Esophagus squamous epithelium (tissue), 4 donors: ENCODE data around the gene ITLN1.

Source experiments
- POLR2A ChIP-seq, 4 donors: fragments of 450-650 bp; IDR thresholded peaks; one replicate each; pipeline ENCODE4 v1.6.1; 2017; ENCODE audit warnings: antibody characterized with exemption in 4 of 4, mild to moderate bottlenecking in 4 of 4, moderate library complexity in 3 of 4
- TF ChIP-seq, protein P1 (sequence below), 6 experiments: fragments of 450-650 bp in 4 of 6; fragments of 200-600 bp in 2 of 6; sonication (generic) in 2 of 6; IDR thresholded peaks; one replicate each; pipeline ENCODE4 v1.5.1; 2016 to 2019; ENCODE audit warnings: antibody characterized with exemption in 6 of 6, mild to moderate bottlenecking in 4 of 6, moderate library complexity in 4 of 6

GRCh38 chr1:160862203-160863060, 22.5 kb downstream of the ITLN1 start, which contains the start of gene CD244:
- TF ChIP-seq, protein P1, sequence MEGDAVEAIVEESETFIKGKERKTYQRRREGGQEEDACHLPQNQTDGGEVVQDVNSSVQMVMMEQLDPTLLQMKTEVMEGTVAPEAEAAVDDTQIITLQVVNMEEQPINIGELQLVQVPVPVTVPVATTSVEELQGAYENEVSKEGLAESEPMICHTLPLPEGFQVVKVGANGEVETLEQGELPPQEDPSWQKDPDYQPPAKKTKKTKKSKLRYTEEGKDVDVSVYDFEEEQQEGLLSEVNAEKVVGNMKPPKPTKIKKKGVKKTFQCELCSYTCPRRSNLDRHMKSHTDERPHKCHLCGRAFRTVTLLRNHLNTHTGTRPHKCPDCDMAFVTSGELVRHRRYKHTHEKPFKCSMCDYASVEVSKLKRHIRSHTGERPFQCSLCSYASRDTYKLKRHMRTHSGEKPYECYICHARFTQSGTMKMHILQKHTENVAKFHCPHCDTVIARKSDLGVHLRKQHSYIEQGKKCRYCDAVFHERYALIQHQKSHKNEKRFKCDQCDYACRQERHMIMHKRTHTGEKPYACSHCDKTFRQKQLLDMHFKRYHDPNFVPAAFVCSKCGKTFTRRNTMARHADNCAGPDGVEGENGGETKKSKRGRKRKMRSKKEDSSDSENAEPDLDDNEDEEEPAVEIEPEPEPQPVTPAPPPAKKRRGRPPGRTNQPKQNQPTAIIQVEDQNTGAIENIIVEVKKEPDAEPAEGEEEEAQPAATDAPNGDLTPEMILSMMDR (IDR thresholded peaks at IDR 0.05) = no peak
- no peak for TF ChIP-seq POLR2A (IDR thresholded peaks at IDR 0.05)
